IPS-18a (cell line): ENCODE measurements around the gene OS9.

Experiments
- H3K27ac ChIP-seq: one replicate; pipeline ENCODE4 v1.5.1; 2013; ENCODE audit warnings: low read length
- H3K27me3 ChIP-seq: one replicate; pipeline ENCODE4 v1.6.1; 2013; ENCODE audit warnings: mild to moderate bottlenecking, low read length; ENCODE audit not compliant: control insufficient read depth, insufficient read depth
- H3K36me3 ChIP-seq: one replicate; pipeline ENCODE4 v1.6.1; 2013; ENCODE audit warnings: low read depth, low read length; ENCODE audit not compliant: control insufficient read depth
- H3K4me1 ChIP-seq: one replicate; pipeline ENCODE4 v1.6.1; 2013; ENCODE audit warnings: low read depth, low read length; ENCODE audit not compliant: control insufficient read depth
- H3K4me3 ChIP-seq: one replicate; pipeline ENCODE4 v1.5.1; 2013; ENCODE audit warnings: low read length
- H3K9ac ChIP-seq: one replicate; pipeline ENCODE4 v1.6.1; 2013; ENCODE audit warnings: mild to moderate bottlenecking, low read length, moderate library complexity
- H3K9me3 ChIP-seq: one replicate; pipeline ENCODE4 v1.6.1; 2013; ENCODE audit warnings: low read depth, low read length; ENCODE audit not compliant: control insufficient read depth

OS9 gene

GRCh38 chr12:57759360-57759980, 65.5 kb downstream of the OS9 start:
- no peak overlapping the region for H3K27ac ChIP-seq
- no peak overlapping the region for H3K4me3 ChIP-seq
- H3K9me3 ChIP-seq, result no peaks in the 10 kb centered on the region
- peaks cover 6% of the 10 kb centered on the region for H3K4me1 ChIP-seq
- H3K9ac ChIP-seq, result no peak overlapping the region
- H3K27me3 ChIP-seq, result peaks cover 47% of the 10 kb centered on the region
- no peaks in the 10 kb centered on the region for H3K36me3 ChIP-seq

DNA sequence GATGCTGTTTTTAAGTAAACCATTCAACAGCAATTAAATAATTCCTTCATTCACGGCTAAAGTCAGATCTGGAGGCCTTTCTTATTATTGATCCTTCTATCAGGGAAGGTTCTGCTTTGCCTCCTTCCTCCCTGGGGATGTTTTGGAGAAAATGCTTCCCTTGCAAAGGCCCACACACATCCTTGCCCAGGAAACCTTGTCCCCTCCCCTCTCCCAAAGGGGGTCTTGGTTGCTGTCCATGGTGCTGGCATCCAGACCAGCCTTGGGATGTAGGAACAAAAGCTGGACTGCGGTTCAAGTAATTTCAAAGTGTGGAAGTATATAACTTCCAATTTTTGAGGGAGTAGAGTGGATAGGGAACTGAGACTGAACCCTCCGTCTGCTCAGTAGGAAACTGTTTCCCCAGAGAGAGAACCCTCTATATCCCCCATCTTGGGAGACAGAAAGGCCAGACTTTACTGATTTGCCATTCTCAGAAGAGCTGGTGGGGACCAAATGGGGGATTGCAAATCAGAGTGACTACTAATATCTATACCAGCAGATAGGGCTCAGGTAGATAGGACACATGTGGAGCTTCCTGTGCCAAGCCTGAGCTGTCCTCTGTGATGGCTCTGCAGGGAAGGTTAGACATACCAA, 66.5 kb downstream of the OS9 start:
- no peaks in the 10 kb centered on the region for H3K9me3 ChIP-seq
- H3K9ac ChIP-seq, result no peak overlapping the region
- H3K4me1 ChIP-seq, result peaks cover 6% of the 10 kb centered on the region
- H3K36me3 ChIP-seq, result no peaks in the 10 kb centered on the region
- H3K27me3 ChIP-seq, result peaks cover 55% of the 10 kb centered on the region
- no peak overlapping the region for H3K27ac ChIP-seq
- H3K4me3 ChIP-seq, result no peak overlapping the region

DNA sequence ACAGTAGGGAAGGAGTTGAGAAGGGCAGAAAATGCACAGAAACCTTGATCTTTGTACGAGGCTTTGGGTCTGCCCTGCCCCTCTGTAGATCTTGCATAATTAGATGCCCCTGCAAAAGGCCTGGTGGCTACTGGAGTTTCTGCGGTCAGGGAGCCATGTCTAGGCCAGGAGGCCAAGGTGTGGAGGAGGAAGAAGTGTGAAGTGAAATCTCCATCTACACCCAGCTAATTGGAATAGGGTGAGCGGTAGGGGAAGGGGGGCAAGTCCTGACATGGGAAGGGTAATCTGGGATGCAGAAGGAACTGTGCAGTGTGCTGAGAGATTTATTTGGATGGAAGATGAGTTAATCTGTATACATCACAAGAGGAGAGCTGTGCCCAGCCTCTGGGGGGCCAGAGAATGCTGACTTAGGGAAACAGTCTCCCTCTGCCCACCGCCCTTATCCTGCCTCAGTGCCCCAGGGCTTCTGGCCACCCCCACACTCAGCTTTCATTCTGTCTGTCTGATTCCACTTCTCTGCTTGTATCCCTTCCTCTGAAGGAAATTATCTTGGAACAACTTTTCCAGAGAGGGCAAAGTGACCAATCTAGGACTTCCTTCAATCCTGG, 67.6 kb downstream of the OS9 start:
- Histone ChIP-seq H3K36me3 (no peaks in the 10 kb centered on the region), H3K4me1 (peaks cover 6% of the 10 kb centered on the region), H3K4me3 (no peak overlapping the region), H3K9ac (no peak overlapping the region), H3K27me3 (peaks cover 56% of the 10 kb centered on the region), H3K27ac (no peak overlapping the region), H3K9me3 (no peaks in the 10 kb centered on the region)

GRCh38 chr12:57762463-57762862, 68.5 kb downstream of the OS9 start:
- Histone ChIP-seq H3K4me3 (no peak overlapping the region), H3K9me3 (no peaks in the 10 kb centered on the region), H3K36me3 (no peaks in the 10 kb centered on the region), H3K27me3 (peaks cover 56% of the 10 kb centered on the region), H3K27ac (no peak overlapping the region), H3K9ac (no peak overlapping the region), H3K4me1 (peaks cover 15% of the 10 kb centered on the region)

- Histone ChIP-seq H3K27ac (no peak overlapping the region), H3K9ac (no peak overlapping the region), H3K4me3 (peak overlapping the region; percentile 58), H3K4me1 (peaks cover 17% of the 10 kb centered on the region), H3K27me3 (peaks cover 55% of the 10 kb centered on the region), H3K9me3 (no peaks in the 10 kb centered on the region), H3K36me3 (peaks cover 9% of the 10 kb centered on the region)
Observed at GRCh38 chr12:57763881-57764661, 70.1 kb downstream of the OS9 start.

DNA sequence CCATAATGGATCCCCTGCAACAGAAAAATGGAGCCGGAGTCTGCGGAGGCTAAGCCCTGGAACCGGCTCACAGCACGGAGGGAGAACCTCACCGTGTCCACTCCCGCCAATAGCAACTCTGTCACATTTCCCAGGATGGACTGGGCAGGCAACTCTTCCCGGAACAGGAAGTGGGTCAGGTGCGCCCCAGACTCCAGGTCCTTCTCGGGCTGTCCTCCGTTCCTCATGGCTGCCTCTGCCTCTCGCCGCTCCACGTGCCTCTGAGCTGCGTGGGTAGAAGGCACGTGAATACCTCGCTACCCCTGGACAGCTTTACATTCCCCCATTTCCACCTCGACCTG, 70.7 kb downstream of the OS9 start:
- Histone ChIP-seq H3K9ac (no peak overlapping the region), H3K36me3 (peaks cover 14% of the 10 kb centered on the region), H3K27me3 (peaks cover 55% of the 10 kb centered on the region), H3K9me3 (no peaks in the 10 kb centered on the region), H3K4me3 (peak overlapping the region; percentile 58), H3K4me1 (peaks cover 17% of the 10 kb centered on the region), H3K27ac (no peak overlapping the region)

GRCh38 chr12:57765003-57765697, 71.2 kb downstream of the OS9 start:
- Histone ChIP-seq H3K9ac (no peak overlapping the region), H3K36me3 (peaks cover 19% of the 10 kb centered on the region), H3K27me3 (peaks cover 55% of the 10 kb centered on the region), H3K9me3 (no peaks in the 10 kb centered on the region), H3K27ac (no peak overlapping the region), H3K4me1 (peaks cover 17% of the 10 kb centered on the region), H3K4me3 (peak overlapping the region; percentile 58)

- H3K4me1 ChIP-seq, result peaks cover 17% of the 10 kb centered on the region
- H3K27ac ChIP-seq, result no peak overlapping the region
- H3K9me3 ChIP-seq, result no peaks in the 10 kb centered on the region
- no peak overlapping the region for H3K9ac ChIP-seq
- peaks cover 26% of the 10 kb centered on the region for H3K36me3 ChIP-seq
- H3K4me3 ChIP-seq, result peak overlapping the region; percentile 58
- peaks cover 55% of the 10 kb centered on the region for H3K27me3 ChIP-seq
Observed at GRCh38 chr12:57765698-57766463, 71.9 kb downstream of the OS9 start.

- Histone ChIP-seq H3K36me3 (peaks cover 26% of the 10 kb centered on the region), H3K4me3 (peak within 1 kb of the TSS; percentile 58)
Observed at GRCh38 chr12:57766464-57767304, 72.8 kb downstream of the OS9 start, which contains the start of gene CYP27B1. TSS of gene CYP27B1 (minus strand) at chr12:57767078. CDS start at chr12:57767041, 37 bp downstream.

GRCh38 chr12:57767305-57767698, 73.4 kb downstream of the OS9 start:
- H3K9ac ChIP-seq, result no peak overlapping the region
- peaks cover 17% of the 10 kb centered on the region for H3K4me1 ChIP-seq
- no peaks in the 10 kb centered on the region for H3K9me3 ChIP-seq
- H3K36me3 ChIP-seq, result peaks cover 26% of the 10 kb centered on the region
- peaks cover 55% of the 10 kb centered on the region for H3K27me3 ChIP-seq
- peak overlapping the region; percentile 58 for H3K4me3 ChIP-seq
- no peak overlapping the region for H3K27ac ChIP-seq

More at GRCh38 chr12:57766464-57767304, 72.8 kb downstream of the OS9 start, which contains the start of gene CYP27B1:
- peaks cover 17% of the 10 kb centered on the region for H3K4me1 ChIP-seq
- no peak within 1 kb of the TSS for H3K27ac ChIP-seq
- peaks cover 55% of the 10 kb centered on the region for H3K27me3 ChIP-seq
- no peaks in the 10 kb centered on the region for H3K9me3 ChIP-seq
- peak within 1 kb of the TSS; percentile 19 for H3K9ac ChIP-seq
